ENCODE data around the gene PNPLA6.

DNA sequence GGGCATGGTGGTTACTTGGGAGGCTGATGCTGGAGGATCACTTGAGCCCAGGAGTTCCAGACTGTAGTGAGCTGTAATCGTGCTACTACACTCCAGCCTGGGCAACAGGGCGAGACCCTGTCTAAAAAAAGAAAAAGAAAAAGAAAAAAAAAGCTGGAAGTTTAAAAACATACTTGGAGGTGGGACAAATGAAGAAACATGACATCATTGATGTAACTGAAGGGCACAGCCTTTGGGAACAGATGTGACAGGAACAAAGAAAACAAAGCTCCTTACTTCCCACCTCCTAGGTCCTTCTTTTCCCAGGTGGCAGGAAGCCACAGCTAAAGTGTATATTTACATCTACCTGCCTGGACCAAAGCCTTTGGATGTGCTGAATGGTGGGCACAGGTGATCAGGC is 48.6 kb upstream of the PNPLA6 start:
- no peak for TF ChIP-seq EZH2 (IDR thresholded peaks at IDR 0.05)
- TF ChIP-seq POLR2AphosphoS5 (IDR thresholded peaks at IDR 0.05; ENCODE audit: borderline replicate concordance, low read depth, low read length): no peak
- TF ChIP-seq FOXP2 (optimal IDR thresholded peaks at IDR 0.05; ENCODE audit: control extremely low read depth, extremely low read length, insufficient read depth): no peak
